ENCODE results near the gene ZMIZ1.

The ZMIZ1 gene

GRCh38 chr10:79046741-79047583 lies 21.8 kb upstream of the ZMIZ1 start:
- H3K4me1 ChIP-seq (ENCODE audit: control insufficient read depth in 1 of 2, insufficient read depth in 2 of 2, low read length in 2 of 2) = peaks cover 39 to 42% of the 10 kb centered on the region in 2 donors
- H3K9me3 ChIP-seq (ENCODE audit: control insufficient read depth in 1 of 2, low read length in 2 of 2) = no peaks in the 10 kb centered on the region
- no peaks in the 10 kb centered on the region for H3K27me3 ChIP-seq (ENCODE audit: control insufficient read depth in 1 of 2, insufficient read depth in 2 of 2, low read length in 2 of 2)
- H3K27ac ChIP-seq (ENCODE audit: low read depth, low read length) = no peak overlapping the region
- H3K9ac ChIP-seq (ENCODE audit: low read depth in 1 of 2, low read length in 2 of 2) = no peak overlapping the region
- no peak overlapping the region for H3K4me3 ChIP-seq (ENCODE audit: low read depth in 1 of 2, low read length in 2 of 2)
- no peaks in the 10 kb centered on the region for H3K36me3 ChIP-seq (ENCODE audit: control insufficient read depth in 1 of 2, insufficient read depth in 2 of 2, low read length in 2 of 2)

DNA sequence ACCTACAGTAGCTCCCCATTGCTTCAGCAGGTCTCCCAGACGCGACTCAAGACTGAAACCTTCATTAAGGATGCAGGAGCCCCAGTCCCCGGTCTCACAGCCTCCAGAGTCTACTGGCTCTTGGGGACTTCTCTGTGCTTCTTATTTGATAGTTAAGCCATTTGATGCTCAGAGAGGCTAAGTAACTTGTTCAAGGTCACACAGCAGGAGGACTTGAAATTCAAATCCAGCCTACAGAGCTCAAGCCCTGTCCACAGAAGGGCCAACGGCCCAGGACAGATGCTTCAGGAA lies 21.2 kb upstream of the ZMIZ1 start:
- Histone ChIP-seq H3K9ac (ENCODE audit: low read depth in 1 of 2, low read length in 2 of 2) (peak overlapping the region in 1 of 2 donors; percentile 40), H3K36me3 (ENCODE audit: control insufficient read depth in 1 of 2, insufficient read depth in 2 of 2, low read length in 2 of 2) (no peaks in the 10 kb centered on the region), H3K9me3 (ENCODE audit: control insufficient read depth in 1 of 2, low read length in 2 of 2) (no peaks in the 10 kb centered on the region), H3K4me3 (ENCODE audit: low read depth in 1 of 2, low read length in 2 of 2) (no peak overlapping the region), H3K27ac (ENCODE audit: low read depth, low read length) (no peak overlapping the region), H3K4me1 (ENCODE audit: control insufficient read depth in 1 of 2, insufficient read depth in 2 of 2, low read length in 2 of 2) (peaks cover 40 to 44% of the 10 kb centered on the region in 2 donors), H3K27me3 (ENCODE audit: control insufficient read depth in 1 of 2, insufficient read depth in 2 of 2, low read length in 2 of 2) (no peaks in the 10 kb centered on the region)

GRCh38 chr10:79047875-79048638 lies 20.7 kb upstream of the ZMIZ1 start:
- Histone ChIP-seq H3K9ac (ENCODE audit: low read depth in 1 of 2, low read length in 2 of 2) (peak overlapping the region in 1 of 2 donors; percentile 40), H3K4me3 (ENCODE audit: low read depth in 1 of 2, low read length in 2 of 2) (peak overlapping the region; percentile 10 to 32), H3K27me3 (ENCODE audit: control insufficient read depth in 1 of 2, insufficient read depth in 2 of 2, low read length in 2 of 2) (no peaks in the 10 kb centered on the region), H3K36me3 (ENCODE audit: control insufficient read depth in 1 of 2, insufficient read depth in 2 of 2, low read length in 2 of 2) (no peaks in the 10 kb centered on the region), H3K9me3 (ENCODE audit: control insufficient read depth in 1 of 2, low read length in 2 of 2) (no peaks in the 10 kb centered on the region), H3K27ac (ENCODE audit: low read depth, low read length) (no peak overlapping the region), H3K4me1 (ENCODE audit: control insufficient read depth in 1 of 2, insufficient read depth in 2 of 2, low read length in 2 of 2) (peaks cover 40 to 44% of the 10 kb centered on the region in 2 donors)

- no peaks in the 10 kb centered on the region for H3K36me3 ChIP-seq (ENCODE audit: control insufficient read depth in 1 of 2, insufficient read depth in 2 of 2, low read length in 2 of 2)
- peaks cover 42 to 45% of the 10 kb centered on the region in 2 donors for H3K4me1 ChIP-seq (ENCODE audit: control insufficient read depth in 1 of 2, insufficient read depth in 2 of 2, low read length in 2 of 2)
- H3K4me3 ChIP-seq (ENCODE audit: low read depth in 1 of 2, low read length in 2 of 2) = peak overlapping the region; percentile 10 to 32
- no peak overlapping the region for H3K27ac ChIP-seq (ENCODE audit: low read depth, low read length)
- H3K9me3 ChIP-seq (ENCODE audit: control insufficient read depth in 1 of 2, low read length in 2 of 2) = no peaks in the 10 kb centered on the region
- no peaks in the 10 kb centered on the region for H3K27me3 ChIP-seq (ENCODE audit: control insufficient read depth in 1 of 2, insufficient read depth in 2 of 2, low read length in 2 of 2)
- peak overlapping the region in 1 of 2 donors; percentile 17 for H3K9ac ChIP-seq (ENCODE audit: low read depth in 1 of 2, low read length in 2 of 2)
Observed at GRCh38 chr10:79048639-79049550, 19.9 kb upstream of the ZMIZ1 start.

DNA sequence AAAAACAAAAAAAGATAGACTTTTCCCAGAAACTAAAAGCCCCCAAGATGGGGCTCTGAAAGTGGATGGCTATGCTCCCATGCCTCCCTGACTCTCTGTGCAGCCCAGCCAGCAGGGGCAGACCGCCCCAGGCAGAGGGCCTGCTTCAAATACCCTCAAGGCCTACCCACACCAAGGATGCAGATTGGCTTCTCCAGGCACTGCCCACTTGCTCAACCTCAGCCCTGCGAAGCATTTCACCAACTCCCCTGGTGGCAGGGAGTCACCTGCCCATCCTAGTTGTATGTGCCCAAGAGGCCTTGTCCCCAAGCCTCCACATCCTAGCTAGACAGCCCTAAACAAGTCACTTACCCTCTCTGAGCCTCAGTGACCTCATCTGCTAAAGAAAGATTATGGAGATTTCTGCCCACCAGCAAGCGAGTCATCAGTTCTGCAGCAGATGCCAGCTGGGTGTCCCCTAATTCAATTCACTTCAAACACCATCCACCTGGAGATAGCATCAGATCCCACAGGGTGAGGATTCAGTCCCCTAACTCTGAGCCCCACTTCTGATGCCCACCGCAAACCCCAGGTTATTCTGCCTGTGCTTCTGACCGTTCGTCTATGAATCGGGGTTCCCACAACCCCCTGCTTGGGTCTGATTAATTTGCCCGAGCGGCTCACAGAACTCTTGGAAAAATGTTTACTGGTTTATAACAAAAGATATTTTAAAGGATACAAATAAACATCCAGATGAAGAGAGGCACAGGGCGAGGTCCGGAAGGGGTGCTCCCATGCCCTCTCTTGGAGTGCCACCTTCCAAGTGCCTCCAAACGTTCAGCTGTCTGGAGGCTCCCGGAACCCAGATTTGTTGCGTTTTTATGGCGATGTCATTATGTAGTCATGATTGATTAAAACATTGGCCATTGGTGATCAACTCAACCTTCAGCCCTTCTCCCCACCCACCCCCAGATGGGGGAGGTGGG lies 18.6 kb upstream of the ZMIZ1 start:
- no peaks in the 10 kb centered on the region for H3K9me3 ChIP-seq (ENCODE audit: control insufficient read depth in 1 of 2, low read length in 2 of 2)
- H3K4me1 ChIP-seq (ENCODE audit: control insufficient read depth in 1 of 2, insufficient read depth in 2 of 2, low read length in 2 of 2) = peaks cover 53 to 59% of the 10 kb centered on the region in 2 donors
- H3K9ac ChIP-seq (ENCODE audit: low read depth in 1 of 2, low read length in 2 of 2) = peak overlapping the region in 1 of 2 donors; percentile 40
- H3K4me3 ChIP-seq (ENCODE audit: low read depth in 1 of 2, low read length in 2 of 2) = no peak overlapping the region
- no peaks in the 10 kb centered on the region for H3K36me3 ChIP-seq (ENCODE audit: control insufficient read depth in 1 of 2, insufficient read depth in 2 of 2, low read length in 2 of 2)
- H3K27me3 ChIP-seq (ENCODE audit: control insufficient read depth in 1 of 2, insufficient read depth in 2 of 2, low read length in 2 of 2) = no peaks in the 10 kb centered on the region
- no peak overlapping the region for H3K27ac ChIP-seq (ENCODE audit: low read depth, low read length)

- Histone ChIP-seq H3K4me3 (ENCODE audit: low read depth in 1 of 2, low read length in 2 of 2) (no peak overlapping the region), H3K36me3 (ENCODE audit: control insufficient read depth in 1 of 2, insufficient read depth in 2 of 2, low read length in 2 of 2) (no peaks in the 10 kb centered on the region), H3K27ac (ENCODE audit: low read depth, low read length) (peak overlapping the region; percentile 46), H3K4me1 (ENCODE audit: control insufficient read depth in 1 of 2, insufficient read depth in 2 of 2, low read length in 2 of 2) (peaks cover 55 to 67% of the 10 kb centered on the region in 2 donors), H3K27me3 (ENCODE audit: control insufficient read depth in 1 of 2, insufficient read depth in 2 of 2, low read length in 2 of 2) (no peaks in the 10 kb centered on the region), H3K9ac (ENCODE audit: low read depth in 1 of 2, low read length in 2 of 2) (no peak overlapping the region), H3K9me3 (ENCODE audit: control insufficient read depth in 1 of 2, low read length in 2 of 2) (no peaks in the 10 kb centered on the region)
Observed at GRCh38 chr10:79050896-79051555, 17.7 kb upstream of the ZMIZ1 start.

DNA sequence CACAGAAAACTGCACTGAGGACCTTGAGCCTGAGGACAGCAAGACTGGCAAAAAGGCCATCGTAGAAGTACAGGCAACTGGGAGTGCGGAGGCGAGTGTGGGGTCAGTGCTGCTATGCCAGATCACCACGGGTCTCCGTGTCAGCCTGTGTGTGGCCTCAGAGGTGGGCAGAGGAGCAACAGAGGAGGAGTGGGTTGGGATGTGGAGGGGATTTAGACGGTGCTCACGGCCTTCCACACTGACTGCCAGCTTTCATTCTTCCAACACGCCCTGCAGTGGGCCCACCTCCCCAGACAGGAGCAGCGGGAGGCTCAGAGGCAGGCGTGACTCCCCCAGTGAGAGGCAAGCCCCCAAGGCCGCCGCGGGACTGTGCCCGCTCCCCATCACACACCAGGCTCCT lies 17.0 kb upstream of the ZMIZ1 start:
- no peak overlapping the region for H3K4me3 ChIP-seq (ENCODE audit: low read depth in 1 of 2, low read length in 2 of 2)
- H3K9ac ChIP-seq (ENCODE audit: low read depth in 1 of 2, low read length in 2 of 2) = peak overlapping the region in 1 of 2 donors; percentile 6
- H3K36me3 ChIP-seq (ENCODE audit: control insufficient read depth in 1 of 2, insufficient read depth in 2 of 2, low read length in 2 of 2) = no peaks in the 10 kb centered on the region
- no peaks in the 10 kb centered on the region for H3K9me3 ChIP-seq (ENCODE audit: control insufficient read depth in 1 of 2, low read length in 2 of 2)
- no peaks in the 10 kb centered on the region for H3K27me3 ChIP-seq (ENCODE audit: control insufficient read depth in 1 of 2, insufficient read depth in 2 of 2, low read length in 2 of 2)
- no peak overlapping the region for H3K27ac ChIP-seq (ENCODE audit: low read depth, low read length)
- peaks cover 62 to 73% of the 10 kb centered on the region in 2 donors for H3K4me1 ChIP-seq (ENCODE audit: control insufficient read depth in 1 of 2, insufficient read depth in 2 of 2, low read length in 2 of 2)

GRCh38 chr10:79052291-79053080 lies 16.3 kb upstream of the ZMIZ1 start:
- Histone ChIP-seq H3K27ac (ENCODE audit: low read depth, low read length) (no peak overlapping the region), H3K4me1 (ENCODE audit: control insufficient read depth in 1 of 2, insufficient read depth in 2 of 2, low read length in 2 of 2) (peaks cover 69 to 78% of the 10 kb centered on the region in 2 donors), H3K9ac (ENCODE audit: low read depth in 1 of 2, low read length in 2 of 2) (no peak overlapping the region), H3K4me3 (ENCODE audit: low read depth in 1 of 2, low read length in 2 of 2) (no peak overlapping the region), H3K27me3 (ENCODE audit: control insufficient read depth in 1 of 2, insufficient read depth in 2 of 2, low read length in 2 of 2) (no peaks in the 10 kb centered on the region), H3K9me3 (ENCODE audit: control insufficient read depth in 1 of 2, low read length in 2 of 2) (no peaks in the 10 kb centered on the region), H3K36me3 (ENCODE audit: control insufficient read depth in 1 of 2, insufficient read depth in 2 of 2, low read length in 2 of 2) (no peaks in the 10 kb centered on the region)
